SU-DHL-6 (cell line): ENCODE results near the gene TSKU.
"Not testable (repeated sequence)": the region's sequence is repeated elsewhere in the genome, so short reads cannot be mapped to it uniquely, and the experiment has no call there.

Experiments used
- H2AFZ ChIP-seq: fragments of 200-600 bp; sonication (generic); 2 replicates; pipeline ENCODE4 v1.6.1; 2014; ENCODE audit warnings: low read depth, mild to moderate bottlenecking, moderate library complexity, mixed read lengths, antibody characterized with exemption, low read length; ENCODE audit not compliant: severe bottlenecking
- H3F3A ChIP-seq: fragments of 200-600 bp; shearing (Covaris generic); 2 replicates; pipeline ENCODE4 v1.6.0; 2016; ENCODE audit warnings: antibody characterized with exemption, mild to moderate bottlenecking; ENCODE audit not compliant: insufficient read depth
- H3K27ac ChIP-seq: fragments of 200-600 bp; sonication (generic); 2 replicates; pipeline ENCODE4 v1.5.1; 2016; ENCODE audit warnings: low read depth, mild to moderate bottlenecking, low read length, moderate library complexity, mixed read lengths
- H3K27me3 ChIP-seq: fragments of 200-600 bp; sonication (generic), shearing (Covaris generic); 2 replicates; pipeline ENCODE4 v1.6.0; 2014; ENCODE audit warnings: mild to moderate bottlenecking, low read length
- H3K36me3 ChIP-seq: fragments of 200-600 bp; sonication (generic); 2 replicates; pipeline ENCODE4 v1.6.1; 2014; ENCODE audit warnings: mild to moderate bottlenecking, low read length, mixed read lengths
- H3K4me2 ChIP-seq: fragments of 300-600, 200-600 bp; shearing (Covaris generic), sonication (generic); 2 replicates; pipeline ENCODE4 v1.6.0; 2014; ENCODE audit warnings: low read length, low read depth, mild to moderate bottlenecking; ENCODE audit not compliant: poor library complexity, severe bottlenecking
- H3K4me3 ChIP-seq: fragments of 200-600 bp; sonication (generic); 2 replicates; pipeline ENCODE4 v1.5.1; 2014; ENCODE audit warnings: antibody characterized with exemption, low read length, mild to moderate bottlenecking, mixed read lengths; ENCODE audit not compliant: insufficient read depth, poor library complexity, severe bottlenecking
- H3K79me2 ChIP-seq: fragments of 200-600 bp; sonication (generic); 2 replicates; pipeline ENCODE4 v1.6.1; 2014; ENCODE audit warnings: mild to moderate bottlenecking, low read length, moderate library complexity; ENCODE audit not compliant: insufficient read depth
- H3K9ac ChIP-seq: fragments of 200-600 bp; sonication (generic); 2 replicates; pipeline ENCODE4 v1.7.0; 2014; ENCODE audit warnings: mild to moderate bottlenecking, low read length
- H3K9me2 ChIP-seq: fragments of 200-600 bp; sonication (generic); replicated peaks from 2 replicates; pipeline ENCODE4 v1.6.1; 2014; ENCODE audit warnings: low read length; ENCODE audit not compliant: insufficient read depth
- H3K9me3 ChIP-seq: fragments of 200-600 bp; sonication (generic); 2 replicates; pipeline ENCODE4 v1.6.1; 2014; ENCODE audit warnings: low read length, mixed read lengths; ENCODE audit not compliant: insufficient read depth
- H4K20me1 ChIP-seq: fragments of 200-600 bp; sonication (generic); 2 replicates; pipeline ENCODE4 v1.6.1; 2014; ENCODE audit warnings: low read depth, mild to moderate bottlenecking, antibody characterized with exemption, low read length, moderate library complexity, mixed read lengths
- EZH2phosphoT487 ChIP-seq: fragments of 200-600 bp; sonication (generic), shearing (Covaris generic); conservative IDR thresholded peaks from 2 replicates; pipeline ENCODE4 v1.6.1; 2018; ENCODE audit warnings: mild to moderate bottlenecking, antibody characterized with exemption, low read length, moderate library complexity, mixed read lengths
- TF ChIP-seq, protein P1 (sequence below): fragments of 200-600 bp; sonication (generic); IDR thresholded peaks from one replicate; pipeline ENCODE4 v1.5.1; 2017; ENCODE audit warnings: antibody characterized with exemption, mild to moderate bottlenecking, low read length, moderate library complexity; ENCODE audit not compliant: insufficient read depth, poor library complexity, severe bottlenecking

TSKU gene

DNA sequence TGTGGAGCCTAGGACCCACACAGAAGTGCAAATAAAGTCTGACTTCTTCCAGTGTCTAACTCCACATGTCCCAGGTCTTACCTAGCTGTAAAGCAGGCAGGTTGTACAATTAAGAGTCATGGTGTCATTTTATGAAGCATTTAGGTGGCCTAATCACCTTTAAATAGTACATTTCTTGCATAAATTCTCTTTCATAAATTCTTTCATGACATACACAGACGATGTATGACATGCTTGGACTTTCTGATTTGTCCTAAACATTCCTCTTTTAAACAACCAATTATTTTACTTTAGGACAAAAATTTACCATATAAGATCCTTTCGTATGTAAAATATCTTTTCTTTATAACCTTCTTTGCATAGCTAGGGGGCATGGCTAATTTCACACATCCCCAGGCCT lies 31.3 kb downstream of the TSKU start:
- H3K36me3 ChIP-seq, result no peaks in the 10 kb centered on the region
- H3K9me2 ChIP-seq, result no peaks in the 10 kb centered on the region
- no peaks in the 10 kb centered on the region for H3K79me2 ChIP-seq
- H3K9me3 ChIP-seq, result peaks cover 13% of the 10 kb centered on the region; the same call in 1 of the 2 replicates
- no peak overlapping the region for H2AFZ ChIP-seq
- TF ChIP-seq EZH2phosphoT487, result no peak
- TF ChIP-seq, protein P1, sequence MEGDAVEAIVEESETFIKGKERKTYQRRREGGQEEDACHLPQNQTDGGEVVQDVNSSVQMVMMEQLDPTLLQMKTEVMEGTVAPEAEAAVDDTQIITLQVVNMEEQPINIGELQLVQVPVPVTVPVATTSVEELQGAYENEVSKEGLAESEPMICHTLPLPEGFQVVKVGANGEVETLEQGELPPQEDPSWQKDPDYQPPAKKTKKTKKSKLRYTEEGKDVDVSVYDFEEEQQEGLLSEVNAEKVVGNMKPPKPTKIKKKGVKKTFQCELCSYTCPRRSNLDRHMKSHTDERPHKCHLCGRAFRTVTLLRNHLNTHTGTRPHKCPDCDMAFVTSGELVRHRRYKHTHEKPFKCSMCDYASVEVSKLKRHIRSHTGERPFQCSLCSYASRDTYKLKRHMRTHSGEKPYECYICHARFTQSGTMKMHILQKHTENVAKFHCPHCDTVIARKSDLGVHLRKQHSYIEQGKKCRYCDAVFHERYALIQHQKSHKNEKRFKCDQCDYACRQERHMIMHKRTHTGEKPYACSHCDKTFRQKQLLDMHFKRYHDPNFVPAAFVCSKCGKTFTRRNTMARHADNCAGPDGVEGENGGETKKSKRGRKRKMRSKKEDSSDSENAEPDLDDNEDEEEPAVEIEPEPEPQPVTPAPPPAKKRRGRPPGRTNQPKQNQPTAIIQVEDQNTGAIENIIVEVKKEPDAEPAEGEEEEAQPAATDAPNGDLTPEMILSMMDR, result no peak
- H3K4me3 ChIP-seq, result no peak overlapping the region
- no peaks in the 10 kb centered on the region for H3F3A ChIP-seq
- H3K9ac ChIP-seq, result no peak overlapping the region
- H4K20me1 ChIP-seq, result no peaks in the 10 kb centered on the region
- H3K27ac ChIP-seq, result no peak overlapping the region
- H3K27me3 ChIP-seq, result no peaks in the 10 kb centered on the region; the same call in 1 of the 2 replicates
- no peak overlapping the region for H3K4me2 ChIP-seq

- H3F3A ChIP-seq, H4K20me1 ChIP-seq, H3K4me3 ChIP-seq, H3K4me2 ChIP-seq, H3K9ac ChIP-seq, H3K27ac ChIP-seq, H3K79me2 ChIP-seq, H2AFZ ChIP-seq, H3K36me3 ChIP-seq, H3K9me2 ChIP-seq, H3K27me3 ChIP-seq: not testable (repeated sequence)
- peaks cover 13% of the 10 kb centered on the region; the same call in 1 of the 2 replicates for H3K9me3 ChIP-seq
These were observed 32.5 kb downstream of the TSKU start for GRCh38 chr11:76815678-76816077.

DNA sequence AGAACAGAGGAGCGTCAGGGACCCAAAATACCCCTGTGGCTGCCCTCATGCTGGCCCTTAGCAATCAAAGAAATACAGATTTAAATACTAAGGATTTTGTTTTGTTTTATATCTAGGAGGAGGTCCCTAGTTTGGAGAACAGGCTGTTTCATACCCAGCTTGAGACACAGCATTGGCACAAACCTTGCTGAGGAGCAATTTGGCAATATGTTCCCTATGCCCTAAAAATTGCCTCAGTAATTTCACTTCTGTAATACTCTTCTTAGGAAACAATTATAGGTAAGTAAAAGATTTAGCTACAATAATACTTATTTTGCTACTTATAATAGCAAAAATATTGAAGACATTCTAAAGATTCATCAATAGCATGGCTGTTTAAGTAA lies 37.0 kb downstream of the TSKU start:
- Histone ChIP-seq H4K20me1 (no peaks in the 10 kb centered on the region), H3K9ac (no peak overlapping the region), H3K79me2 (no peaks in the 10 kb centered on the region), H3K36me3 (no peaks in the 10 kb centered on the region), H3K9me3 (peaks cover 7% of the 10 kb centered on the region; the same call in 1 of the 2 replicates), H3K27ac (no peak overlapping the region), H3K4me3 (no peak overlapping the region), H3K27me3 (no peaks in the 10 kb centered on the region; the same call in 1 of the 2 replicates), H3K9me2 (no peaks in the 10 kb centered on the region), H3K4me2 (no peak overlapping the region), H3F3A (no peaks in the 10 kb centered on the region), H2AFZ (no peak overlapping the region)
- no peak for TF ChIP-seq EZH2phosphoT487
- TF ChIP-seq, protein P1, result no peak

DNA sequence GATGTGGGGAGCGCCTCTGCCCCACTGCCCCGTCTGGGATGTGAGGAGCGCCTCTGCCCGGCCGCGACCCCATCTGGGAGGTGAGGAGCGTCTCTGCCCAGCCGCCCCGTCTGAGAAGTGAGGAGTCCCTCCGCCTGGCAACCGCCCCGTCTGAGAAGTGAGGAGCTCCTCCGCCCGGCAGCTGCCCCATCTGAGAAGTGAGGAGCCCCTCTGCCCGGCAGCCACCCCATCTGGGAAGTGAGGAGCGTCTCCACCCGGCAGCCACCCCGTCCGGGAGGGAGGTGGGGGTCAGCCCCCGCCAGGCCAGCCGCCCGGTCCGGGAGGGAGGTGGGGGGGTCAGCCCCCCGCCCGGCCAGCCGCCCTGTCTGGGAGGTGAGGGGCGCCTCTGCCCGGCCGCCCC lies 38.2 kb downstream of the TSKU start:
- H3K4me3 ChIP-seq, H3K4me2 ChIP-seq, H3F3A ChIP-seq, H3K79me2 ChIP-seq, H3K9me3 ChIP-seq, H3K9ac ChIP-seq, H3K36me3 ChIP-seq, H3K9me2 ChIP-seq, H3K27me3 ChIP-seq, H4K20me1 ChIP-seq, H3K27ac ChIP-seq, H2AFZ ChIP-seq: not testable (repeated sequence)
